ENCODE measurements around the gene PSKH1. TPM values are rescaled to one million over a fixed set of nuclear protein-coding genes. Genes with fewer than 3 reads are reported as not detected.

The PSKH1 gene
- polyA plus RNA-seq, 6 donors from 2014 or later = 14.2 to 24.4 (median 17.4) TPM

GRCh38 chr16:67961551-67961957 is 68.5 kb downstream of the PSKH1 start:
- Mint-ChIP-seq H3K27ac (no peak overlapping the region), H3K4me1 (peaks cover 7 to 31% (median 16%) of the 10 kb centered on the region in 3 donors), H3K27me3 (no peaks in the 10 kb centered on the region), H3K36me3 (peaks cover 0 to 7% of the 10 kb centered on the region in 2 donors), H3K9me3 (no peaks in the 10 kb centered on the region), H3K4me3 (no peak overlapping the region)
- no peak for DNase-seq
- ATAC-seq (ENCODE audit: low read depth in 2 of 2) = no peak

GRCh38 chr16:67962135-67962534 is 69.1 kb downstream of the PSKH1 start:
- no peak for DNase-seq
- no peaks in the 10 kb centered on the region for H3K9me3 Mint-ChIP-seq
- H3K27ac Mint-ChIP-seq = peak overlapping the region in 1 of 6 donors; percentile 66
- no peak overlapping the region for H3K4me3 Mint-ChIP-seq
- no peaks in the 10 kb centered on the region for H3K27me3 Mint-ChIP-seq
- H3K4me1 Mint-ChIP-seq = peaks cover 9 to 33% (median 19%) of the 10 kb centered on the region in 3 donors
- ATAC-seq (ENCODE audit: low read depth in 2 of 2) = no peak
- peaks cover 0 to 7% of the 10 kb centered on the region in 2 donors for H3K36me3 Mint-ChIP-seq

GRCh38 chr16:67963292-67963661 is 70.2 kb downstream of the PSKH1 start:
- no peak overlapping the region for H3K4me3 Mint-ChIP-seq
- no peaks in the 10 kb centered on the region for H3K27me3 Mint-ChIP-seq
- peaks cover 18 to 42% (median 27%) of the 10 kb centered on the region in 3 donors for H3K4me1 Mint-ChIP-seq
- no peaks in the 10 kb centered on the region for H3K9me3 Mint-ChIP-seq
- H3K27ac Mint-ChIP-seq = peak overlapping the region in 1 of 6 donors; percentile 53
- ATAC-seq (ENCODE audit: low read depth in 2 of 2) (no peak), DNase-seq (no peak)
- peaks cover 0 to 7% of the 10 kb centered on the region in 2 donors for H3K36me3 Mint-ChIP-seq

- no peaks in the 10 kb centered on the region for H3K27me3 Mint-ChIP-seq
- no peak overlapping the region for H3K4me3 Mint-ChIP-seq
- H3K9me3 Mint-ChIP-seq = no peaks in the 10 kb centered on the region
- ATAC-seq (ENCODE audit: low read depth in 2 of 2) (no peak), DNase-seq (no peak)
- H3K27ac Mint-ChIP-seq = no peak overlapping the region
- peaks cover 0 to 7% of the 10 kb centered on the region in 2 donors for H3K36me3 Mint-ChIP-seq
- peaks cover 18 to 42% (median 27%) of the 10 kb centered on the region in 3 donors for H3K4me1 Mint-ChIP-seq
Measured at GRCh38 chr16:67963662-67964321, 70.7 kb downstream of the PSKH1 start.

- Mint-ChIP-seq H3K27me3 (no peaks in the 10 kb centered on the region), H3K27ac (no peak overlapping the region), H3K36me3 (peaks cover 0 to 7% of the 10 kb centered on the region in 2 donors), H3K4me1 (peaks cover 24 to 49% (median 31%) of the 10 kb centered on the region in 3 donors), H3K9me3 (no peaks in the 10 kb centered on the region), H3K4me3 (peak overlapping the region in 2 of 8 donors; percentile 6 to 44)
- no peak for ATAC-seq (ENCODE audit: low read depth in 2 of 2)
- DNase-seq = no peak
Measured at GRCh38 chr16:67964477-67965131, 71.5 kb downstream of the PSKH1 start.

GRCh38 chr16:67965668-67966548 is 72.9 kb downstream of the PSKH1 start:
- DNase-seq (no peak), ATAC-seq (ENCODE audit: low read depth in 2 of 2) (no peak)
- peaks cover 27 to 53% (median 34%) of the 10 kb centered on the region in 3 donors for H3K4me1 Mint-ChIP-seq
- peak overlapping the region in 2 of 8 donors; percentile 59 to 87 for H3K4me3 Mint-ChIP-seq
- peaks cover 0 to 7% of the 10 kb centered on the region in 2 donors for H3K36me3 Mint-ChIP-seq
- no peaks in the 10 kb centered on the region for H3K27me3 Mint-ChIP-seq
- no peaks in the 10 kb centered on the region for H3K9me3 Mint-ChIP-seq
- peak overlapping the region in 2 of 6 donors; percentile 62 to 92 for H3K27ac Mint-ChIP-seq

GRCh38 chr16:67966549-67967182 is 73.6 kb downstream of the PSKH1 start:
- no peak for DNase-seq
- Mint-ChIP-seq H3K27ac (peak overlapping the region in 2 of 6 donors; percentile 79 to 90), H3K27me3 (no peaks in the 10 kb centered on the region), H3K9me3 (no peaks in the 10 kb centered on the region), H3K4me1 (peaks cover 27 to 53% (median 34%) of the 10 kb centered on the region in 3 donors), H3K4me3 (peak overlapping the region in 7 of 8 donors; percentile 84 to 97 (median 92)), H3K36me3 (peaks cover 0 to 7% of the 10 kb centered on the region in 2 donors)
- ATAC-seq (ENCODE audit: low read depth in 2 of 2) = no peak

GRCh38 chr16:67967183-67967957 is 74.3 kb downstream of the PSKH1 start:
- Mint-ChIP-seq H3K27me3 (no peaks in the 10 kb centered on the region), H3K27ac (peak overlapping the region; percentile 79 to 95 (median 90)), H3K4me3 (peak overlapping the region; percentile 84 to 98 (median 92)), H3K36me3 (peaks cover 0 to 7% of the 10 kb centered on the region in 2 donors), H3K9me3 (no peaks in the 10 kb centered on the region), H3K4me1 (peaks cover 27 to 49% (median 34%) of the 10 kb centered on the region in 3 donors)
- DNase-seq (peak; percentile 9), ATAC-seq (ENCODE audit: low read depth in 2 of 2) (no peak)

GRCh38 chr16:67967958-67968399 is 74.9 kb downstream of the PSKH1 start:
- Mint-ChIP-seq H3K36me3 (peaks cover 0 to 2% of the 10 kb centered on the region in 2 donors), H3K4me1 (peaks cover 24 to 44% (median 32%) of the 10 kb centered on the region in 3 donors), H3K27me3 (no peaks in the 10 kb centered on the region), H3K27ac (peak overlapping the region; percentile 7 to 95 (median 90)), H3K4me3 (peak overlapping the region; percentile 84 to 98 (median 92)), H3K9me3 (no peaks in the 10 kb centered on the region)
- ATAC-seq (ENCODE audit: low read depth in 2 of 2) (peak; percentile 15 to 25), DNase-seq (peak; percentile 38)

- DNase-seq (peak; percentile 80), ATAC-seq (ENCODE audit: low read depth in 2 of 2) (peak; percentile 86 to 87)
- Mint-ChIP-seq H3K9me3 (no peaks in the 10 kb centered on the region), H3K27me3 (no peaks in the 10 kb centered on the region), H3K36me3 (no peaks in the 10 kb centered on the region), H3K27ac (peak within 1 kb of the TSS; percentile 7 to 97 (median 94)), H3K4me1 (peaks cover 23 to 43% (median 32%) of the 10 kb centered on the region in 3 donors), H3K4me3 (peak within 1 kb of the TSS; percentile 84 to 98 (median 92))
Measured at GRCh38 chr16:67968400-67969253, 75.6 kb downstream of the PSKH1 start, which contains the start of gene SLC12A4. SLC12A4 (minus strand) TSS chr16:67968637; CDS start chr16:67968553, 84 bp downstream.

GRCh38 chr16:67969254-67970039 is 76.4 kb downstream of the PSKH1 start:
- DNase-seq (peak; percentile 30), ATAC-seq (ENCODE audit: low read depth in 2 of 2) (peak; percentile 34 to 45)
- Mint-ChIP-seq H3K4me3 (peak overlapping the region; percentile 81 to 97 (median 92)), H3K27me3 (no peaks in the 10 kb centered on the region), H3K4me1 (peaks cover 23 to 39% (median 30%) of the 10 kb centered on the region in 3 donors), H3K9me3 (no peaks in the 10 kb centered on the region), H3K36me3 (no peaks in the 10 kb centered on the region), H3K27ac (peak overlapping the region in 3 of 6 donors; percentile 69 to 97 (median 85))

All from naive B cell (primary cell).